Sigmoid colon (tissue), 7 donors: Measurements from ENCODE around the gene SUN2. TPM values are rescaled to one million over a fixed set of nuclear protein-coding genes. Genes with fewer than 3 reads are reported as not detected.

Experiments
- DNase-seq: peaks from one replicate; pipeline ENCODE4 v3.0.0-alpha.2; 2019
- H3K27ac ChIP-seq, 4 donors: fragments of 200-600 bp; sonication (generic); one replicate each; pipeline ENCODE4 v1.5.1; 2016 to 2019; ENCODE audit warnings: mild to moderate bottlenecking in 1 of 4
- H3K27me3 ChIP-seq, 3 donors: fragments of 200-600 bp; sonication (generic); one replicate each; pipeline ENCODE4 v1.5.1; 2019; ENCODE audit warnings: mild to moderate bottlenecking in 1 of 3
- H3K36me3 ChIP-seq, 4 donors: fragments of 200-600 bp; sonication (generic); one replicate each; pipeline ENCODE4 v1.5.1; 2016 to 2019
- H3K4me1 ChIP-seq, 4 donors: fragments of 200-600 bp; sonication (generic); one replicate each; pipeline ENCODE4 v1.5.1; 2017 to 2019
- H3K4me3 ChIP-seq, 4 donors: fragments of 200-600 bp; sonication (generic); one replicate each; pipeline ENCODE4 v1.5.1; 2017 to 2019; ENCODE audit warnings: mild to moderate bottlenecking in 2 of 4, moderate library complexity in 1 of 4
- H3K9me3 ChIP-seq, 4 donors: fragments of 200-600 bp in 3 of 4; sonication (generic) in 3 of 4; one replicate each; pipeline versions ENCODE4 v1.5.1 to v1.6.1; 2013 to 2019
- CTCF ChIP-seq, 4 experiments: fragments of 450-650 bp in 3 of 4; fragments of 200-600 bp in 1 of 4; IDR thresholded peaks; one replicate each; pipeline ENCODE4 v1.5.1; 2016 to 2019; ENCODE audit warnings: antibody characterized with exemption in 4 of 4, mild to moderate bottlenecking in 3 of 4, moderate library complexity in 2 of 4
- EP300 ChIP-seq, 4 donors: sonication (generic); formaldehyde crosslinking; IDR thresholded peaks; one replicate each; pipeline ENCODE4 v1.6.1; 2017; ENCODE audit warnings: antibody characterized with exemption in 4 of 4
- POLR2A ChIP-seq, 2 donors: fragments of 450-650 bp; IDR thresholded peaks; one replicate each; pipeline ENCODE4 v1.6.1; 2016; ENCODE audit warnings: antibody characterized with exemption in 2 of 2, mild to moderate bottlenecking in 2 of 2, moderate library complexity in 2 of 2
- POLR2AphosphoS5 ChIP-seq, 4 donors: sonication (generic); formaldehyde crosslinking; IDR thresholded peaks; one replicate each; pipeline ENCODE4 v1.6.1; 2017; ENCODE audit warnings: antibody characterized with exemption in 4 of 4
- WGBS, 2 donors: extraction: QIAGEN DNeasy Blood & Tissue Kit; methylation state at CpG; one replicate each; pipeline ENCODE4 v1.1.7; 2013; 5-methylcytosine and 5-hydroxymethylcytosine counted together
- intact Hi-C: fragments of 100-400 bp; cut with DNase I; formaldehyde crosslinking; loops from one replicate; pipeline ENCODE4 v1.15.1; 2023
- polyA plus RNA-seq, 3 donors: library from polyadenylated mRNA; stranded (reverse); fragments of 200-250 nt; gene quantifications; one replicate each; pipeline ENCODE4 v1.2.3, GENCODE V29; 2013
- total RNA-seq, 4 donors: library from RNA; depleted of rRNA; stranded (reverse); fragments of >200 nt; gene quantifications; one replicate each; pipeline ENCODE4 v1.1.0, GENCODE V29; 2016
- donor health status: healthy with polysubstance abuse.
- donor health status: Bipolar disorder and iron deficiency.
- donor health status: healthy.

The SUN2 gene
- total and polyA plus RNA-seq, 7 donors: 9.2 to 319 (median 255) TPM

- Histone ChIP-seq H3K4me3 (no peak overlapping the region), H3K27me3 (no peaks in the 10 kb centered on the region), H3K27ac (no peak overlapping the region), H3K36me3 (peaks cover 8 to 56% (median 16%) of the 10 kb centered on the region in 4 donors), H3K4me1 (peaks cover 0 to 30% (median 19%) of the 10 kb centered on the region in 4 donors), H3K9me3 (no peaks in the 10 kb centered on the region)
- TF ChIP-seq EP300 (IDR thresholded peaks at IDR 0.05) (no peak), POLR2A (IDR thresholded peaks at IDR 0.05) (no peak), CTCF (IDR thresholded peaks at IDR 0.05) (no peak), POLR2AphosphoS5 (IDR thresholded peaks at IDR 0.05) (no peak)
- WGBS, 2 donors: 88% methylated on average over 9 of the region's 9 CpGs
- intact Hi-C loops: no loop called here
- DNase-seq: no peak
Measured at GRCh38 chr22:38715176-38715764, 40.5 kb downstream of the SUN2 start.

- intact Hi-C loops: no loop called here
- no peaks in the 10 kb centered on the region for H3K27me3 ChIP-seq
- H3K27ac ChIP-seq: no peak overlapping the region
- no peaks in the 10 kb centered on the region for H3K9me3 ChIP-seq
- no peak for DNase-seq
- WGBS, 2 donors: 94 to 95% methylated on average over 8 of the region's 8 CpGs
- TF ChIP-seq POLR2AphosphoS5 (IDR thresholded peaks at IDR 0.05) (no peak), CTCF (IDR thresholded peaks at IDR 0.05) (no peak), EP300 (IDR thresholded peaks at IDR 0.05) (no peak), POLR2A (IDR thresholded peaks at IDR 0.05) (no peak)
- H3K36me3 ChIP-seq: peaks cover 8 to 58% (median 17%) of the 10 kb centered on the region in 4 donors
- H3K4me1 ChIP-seq: peaks cover 0 to 29% (median 17%) of the 10 kb centered on the region in 4 donors
- H3K4me3 ChIP-seq: no peak overlapping the region
Measured at GRCh38 chr22:38713921-38714320, 41.9 kb downstream of the SUN2 start.

- peak; percentile 18 for DNase-seq
- H3K36me3 ChIP-seq: peaks cover 8 to 47% (median 17%) of the 10 kb centered on the region in 4 donors
- H3K9me3 ChIP-seq: no peaks in the 10 kb centered on the region
- no peak for TF ChIP-seq POLR2A (IDR thresholded peaks at IDR 0.05)
- H3K27me3 ChIP-seq: no peaks in the 10 kb centered on the region
- intact Hi-C loops: no loop called here
- 91 to 92% methylated on average over 11 of the region's 11 CpGs for WGBS, 2 donors
- no peak overlapping the region for H3K27ac ChIP-seq
- H3K4me1 ChIP-seq: peaks cover 0 to 26% (median 17%) of the 10 kb centered on the region in 4 donors
- no peak overlapping the region for H3K4me3 ChIP-seq
Measured at GRCh38 chr22:38712486-38713207, 43.2 kb downstream of the SUN2 start.

- DNase-seq: peak; percentile 25
- intact Hi-C loops: no loop called here
- Histone ChIP-seq H3K27me3 (no peaks in the 10 kb centered on the region), H3K4me1 (peaks cover 0 to 37% (median 26%) of the 10 kb centered on the region in 4 donors), H3K4me3 (no peak overlapping the region), H3K36me3 (peaks cover 0 to 30% (median 3%) of the 10 kb centered on the region in 4 donors), H3K9me3 (no peaks in the 10 kb centered on the region), H3K27ac (no peak overlapping the region)
- WGBS, 2 donors: 67 to 84% methylated on average over 3 of the region's 3 CpGs
- no peak for TF ChIP-seq CTCF (IDR thresholded peaks at IDR 0.05)
- TF ChIP-seq EP300 (IDR thresholded peaks at IDR 0.05): no peak
- no peak for TF ChIP-seq POLR2A (IDR thresholded peaks at IDR 0.05)
- TF ChIP-seq POLR2AphosphoS5 (IDR thresholded peaks at IDR 0.05): no peak
Measured at GRCh38 chr22:38710866-38711265, 44.9 kb downstream of the SUN2 start.

GRCh38 chr22:38710351-38710750 lies 45.4 kb downstream of the SUN2 start:
- H3K36me3 ChIP-seq: peaks cover 0 to 26% (median 2%) of the 10 kb centered on the region in 4 donors
- no peaks in the 10 kb centered on the region for H3K27me3 ChIP-seq
- intact Hi-C loops: no loop called here
- WGBS, 2 donors: 93 to 94% methylated on average over 3 of the region's 3 CpGs
- H3K4me1 ChIP-seq: peaks cover 0 to 37% (median 26%) of the 10 kb centered on the region in 4 donors
- no peak for TF ChIP-seq CTCF (IDR thresholded peaks at IDR 0.05)
- no peak for TF ChIP-seq POLR2A (IDR thresholded peaks at IDR 0.05)
- no peak for TF ChIP-seq POLR2AphosphoS5 (IDR thresholded peaks at IDR 0.05)
- TF ChIP-seq EP300 (IDR thresholded peaks at IDR 0.05): no peak
- no peaks in the 10 kb centered on the region for H3K9me3 ChIP-seq
- no peak overlapping the region for H3K27ac ChIP-seq
- DNase-seq: no peak
- no peak overlapping the region for H3K4me3 ChIP-seq
